HepG2 (cell line): Measurements from ENCODE around the gene SIGMAR1. TPM values are rescaled to one million over a fixed set of nuclear protein-coding genes. Genes with fewer than 3 reads are reported as not detected.

Source experiments
- BRD4 ChIP-seq: sonication (generic); formaldehyde crosslinking; IDR thresholded peaks from 2 replicates; pipeline ENCODE4 v1.4.0; 2020; ENCODE audit warnings: missing genetic modification reagents
- KLF13 ChIP-seq: sonication (generic); formaldehyde crosslinking; IDR thresholded peaks from 2 replicates; pipeline ENCODE4 v1.4.0; 2020; ENCODE audit warnings: mild to moderate bottlenecking, missing genetic modification reagents
- MED1 ChIP-seq: sonication (generic); formaldehyde crosslinking; IDR thresholded peaks from 2 replicates; pipeline ENCODE4 v1.4.0; 2020; ENCODE audit warnings: missing genetic modification reagents
- NFE2L2 ChIP-seq: fragments of 150-350 bp; IDR thresholded peaks from 2 replicates; pipeline ENCODE4 v1.6.1; 2014; ENCODE audit warnings: low read length
- YY1 ChIP-seq: IDR thresholded peaks from 2 replicates; pipeline ENCODE4 v1.6.1; 2011; ENCODE audit warnings: low read length, low read depth, moderate library complexity, mild to moderate bottlenecking; ENCODE audit not compliant: insufficient read depth, insufficient replicate concordance
- ZNF282 ChIP-seq: fragments of 450-650 bp; IDR thresholded peaks from 2 replicates; pipeline ENCODE4 v1.6.1; 2018; ENCODE audit not compliant: partially characterized antibody
- ZNF430 ChIP-seq: sonication (generic); formaldehyde crosslinking; IDR thresholded peaks from 2 replicates; pipeline ENCODE4 v1.9.0; 2021; ENCODE audit warnings: mild to moderate bottlenecking, missing genetic modification reagents
- ZNF883 ChIP-seq: sonication (generic); formaldehyde crosslinking; IDR thresholded peaks from 2 replicates; pipeline ENCODE4 v1.5.1; 2020; ENCODE audit warnings: mild to moderate bottlenecking, missing genetic modification reagents; ENCODE audit errors: not compliant biosample characterization
- polyA plus RNA-seq, 8 experiments: library from polyadenylated mRNA; depleted of rRNA in 3 of 8; stranded (reverse) in 7 of 8; unstranded in 1 of 8; fragments of >200 nt; fragmentation: Illumina TruSeq in 4 of 8; extraction: Trizol in 4 of 8; gene quantifications; 2 replicates each; pipeline versions ENCODE4 v1.2.1 to v1.2.3, GENCODE V29; 2011 to 2016; ENCODE audit warnings: low read depth in 4 of 8, missing spikeins in 1 of 8, mixed read lengths in 1 of 8; ENCODE audit not compliant: insufficient read depth in 1 of 8
- total RNA-seq, 5 experiments: library from RNA; depleted of rRNA; stranded (reverse); fragments of >200 nt; fragmentation: Illumina TruSeq; extraction: Trizol; gene quantifications; 2 replicates each; pipeline ENCODE4 v1.2.3, GENCODE V29; 2016; ENCODE audit warnings: low read depth in 1 of 5
- TF ChIP-seq, protein P1 (sequence below): sonication (generic); formaldehyde crosslinking; IDR thresholded peaks from 2 replicates; pipeline ENCODE4 v1.4.0; 2020; ENCODE audit warnings: mild to moderate bottlenecking, missing genetic modification reagents
- TF ChIP-seq, protein P2 (sequence below): IDR thresholded peaks from 2 replicates; pipeline ENCODE4 v1.6.1; 2016; ENCODE audit warnings: missing compliant biosample characterization, missing genetic modification reagents, borderline replicate concordance
- TF ChIP-seq, protein P3 (sequence below): sonication (generic); formaldehyde crosslinking; IDR thresholded peaks from 2 replicates; pipeline ENCODE4 v1.4.0; 2020; ENCODE audit warnings: missing genetic modification reagents, low read depth, mild to moderate bottlenecking, borderline replicate concordance
- TF ChIP-seq, protein P4 (sequence below): sonication (generic); formaldehyde crosslinking; IDR thresholded peaks from 2 replicates; pipeline ENCODE4 v1.5.1; 2020; ENCODE audit warnings: mild to moderate bottlenecking, missing genetic modification reagents
- TF ChIP-seq, protein P5 (sequence below): fragments of 450-650 bp; IDR thresholded peaks from 2 replicates; pipeline ENCODE4 v1.6.1; 2017

The SIGMAR1 gene
- total and polyA plus RNA-seq, 2 of the 13 experiments (the other 11 are each of a cell fraction or from before 2014, with no cell fraction given), result 38.9 to 60.8 TPM

DNA sequence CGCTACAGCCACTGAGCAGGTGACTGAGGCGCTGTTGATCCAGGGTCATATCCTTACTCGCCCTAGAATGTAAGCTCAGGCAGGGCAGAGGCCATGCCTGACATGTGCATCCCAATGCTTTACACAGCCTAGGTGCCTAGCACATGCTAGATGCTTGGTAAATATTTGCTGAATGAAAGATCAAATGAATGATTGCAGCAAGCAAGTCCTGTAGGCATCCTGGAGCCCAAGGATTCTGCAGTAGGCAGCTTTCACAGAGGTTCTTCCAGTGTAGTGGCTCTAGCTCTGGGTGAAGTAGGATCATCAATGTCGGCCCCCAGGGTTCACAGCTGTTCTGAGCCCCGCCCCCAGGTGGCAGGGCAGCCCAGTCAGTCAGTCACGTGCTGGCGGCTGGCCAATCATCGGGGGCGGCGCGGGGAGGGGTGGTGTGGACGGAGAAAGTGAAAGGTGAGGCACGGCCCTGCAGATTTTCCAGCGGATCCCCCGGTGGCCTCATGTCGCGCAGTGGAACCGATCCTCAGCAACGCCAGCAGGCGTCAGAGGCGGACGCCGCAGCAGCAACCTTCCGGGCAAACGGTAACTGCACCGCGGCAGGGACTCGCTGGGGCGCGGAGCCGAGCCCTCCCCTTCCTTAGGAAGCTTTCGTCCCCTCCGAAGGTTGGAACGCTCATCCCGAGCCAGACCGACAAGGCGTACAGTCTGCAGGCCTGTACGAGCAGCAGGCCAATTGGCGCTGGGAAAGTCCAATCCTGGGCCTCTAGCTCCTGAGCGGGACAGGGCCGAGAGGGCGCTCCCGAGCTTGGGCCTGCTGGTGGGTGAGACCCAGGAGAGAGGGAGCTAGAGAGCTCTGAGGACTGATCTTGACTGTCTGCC is 8.9 kb upstream of the SIGMAR1 start, which contains the start of gene GALT (continued):
- TF ChIP-seq YY1 (peak; percentile 64), ZNF883 (CRISPR knock-in tag) (no peak), ZNF430 (CRISPR knock-in tag) (peak; percentile 33; the same call in 1 of the 2 replicates), NFE2L2 (no peak), ZNF282 (no peak), MED1 (peak; percentile 16), KLF13 (CRISPR knock-in tag) (no peak; the same call in 1 of the 2 replicates), BRD4 (CRISPR knock-in tag) (0 out of 2 replicates have a peak, but pooled peaks have one; percentile 44)
- TF ChIP-seq, protein P1, sequence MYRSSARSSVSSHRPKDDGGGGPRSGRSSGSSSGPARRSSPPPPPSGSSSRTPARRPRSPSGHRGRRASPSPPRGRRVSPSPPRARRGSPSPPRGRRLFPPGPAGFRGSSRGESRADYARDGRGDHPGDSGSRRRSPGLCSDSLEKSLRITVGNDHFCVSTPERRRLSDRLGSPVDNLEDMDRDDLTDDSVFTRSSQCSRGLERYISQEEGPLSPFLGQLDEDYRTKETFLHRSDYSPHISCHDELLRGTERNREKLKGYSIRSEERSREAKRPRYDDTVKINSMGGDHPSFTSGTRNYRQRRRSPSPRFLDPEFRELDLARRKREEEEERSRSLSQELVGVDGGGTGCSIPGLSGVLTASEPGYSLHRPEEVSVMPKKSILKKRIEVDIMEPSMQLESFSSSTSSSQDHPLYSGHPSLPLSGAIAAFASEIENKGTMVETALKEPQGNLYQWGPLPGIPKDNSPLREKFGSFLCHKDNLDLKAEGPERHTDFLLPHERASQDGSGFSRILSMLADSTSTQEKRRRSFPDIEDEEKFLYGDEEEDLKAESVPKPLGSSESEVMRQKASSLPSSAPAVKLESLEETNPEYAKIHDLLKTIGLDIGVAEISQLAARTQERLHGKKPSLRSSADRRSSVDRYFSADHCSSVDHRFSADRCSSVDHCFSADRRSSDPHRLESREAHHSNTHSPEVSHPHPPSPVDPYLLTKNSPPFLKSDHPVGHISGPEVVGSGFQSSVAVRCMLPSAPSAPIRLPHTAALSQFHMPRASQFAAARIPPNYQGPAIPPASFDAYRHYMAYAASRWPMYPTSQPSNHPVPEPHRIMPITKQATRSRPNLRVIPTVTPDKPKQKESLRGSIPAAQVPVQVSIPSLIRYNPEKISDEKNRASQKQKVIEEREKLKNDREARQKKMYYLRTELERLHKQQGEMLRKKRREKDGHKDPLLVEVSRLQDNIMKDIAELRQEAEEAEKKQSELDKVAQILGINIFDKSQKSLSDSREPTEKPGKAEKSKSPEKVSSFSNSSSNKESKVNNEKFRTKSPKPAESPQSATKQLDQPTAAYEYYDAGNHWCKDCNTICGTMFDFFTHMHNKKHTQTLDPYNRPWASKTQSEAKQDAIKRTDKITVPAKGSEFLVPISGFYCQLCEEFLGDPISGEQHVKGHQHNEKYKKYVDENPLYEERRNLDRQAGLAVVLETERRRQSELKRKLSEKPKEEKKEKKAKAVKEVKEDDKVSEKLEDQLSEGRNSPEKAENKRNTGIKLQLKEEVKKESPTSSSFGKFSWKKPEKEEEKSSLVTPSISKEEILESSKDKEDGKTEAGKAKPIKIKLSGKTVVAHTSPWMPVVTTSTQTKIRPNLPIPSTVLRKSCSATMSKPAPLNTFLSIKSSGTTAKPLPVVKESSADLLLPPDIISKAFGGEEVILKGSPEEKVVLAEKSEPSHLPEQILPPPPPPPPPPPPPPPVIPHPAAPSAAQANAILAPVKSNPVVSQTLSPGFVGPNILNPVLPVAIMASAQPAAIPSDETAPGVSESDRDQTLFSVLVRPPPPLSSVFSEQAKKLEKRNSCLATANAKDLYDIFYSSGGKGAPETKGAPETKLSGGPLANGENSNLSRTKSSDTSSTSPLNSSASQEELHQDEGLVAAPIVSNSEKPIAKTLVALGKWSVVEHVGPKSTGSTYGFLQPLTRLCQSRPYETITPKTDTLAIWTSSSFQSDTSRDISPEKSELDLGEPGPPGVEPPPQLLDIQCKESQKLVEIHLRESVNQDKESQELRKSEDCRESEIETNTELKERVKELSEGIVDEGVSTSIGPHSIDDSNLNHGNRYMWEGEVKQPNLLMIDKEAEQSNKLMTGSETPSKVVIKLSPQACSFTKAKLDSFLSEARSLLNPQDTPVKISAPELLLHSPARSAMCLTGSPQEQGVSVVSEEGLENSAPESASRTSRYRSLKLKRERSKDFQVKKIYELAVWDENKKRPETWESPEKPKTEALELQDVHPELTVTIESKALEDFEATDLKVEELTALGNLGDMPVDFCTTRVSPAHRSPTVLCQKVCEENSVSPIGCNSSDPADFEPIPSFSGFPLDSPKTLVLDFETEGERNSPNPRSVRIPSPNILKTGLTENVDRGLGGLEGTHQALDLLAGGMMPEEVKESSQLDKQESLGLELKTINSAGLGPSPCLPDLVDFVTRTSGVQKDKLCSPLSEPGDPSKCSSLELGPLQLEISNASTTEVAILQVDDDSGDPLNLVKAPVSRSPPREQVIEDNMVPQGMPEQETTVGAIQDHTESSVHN (CRISPR knock-in tag), result peak; percentile 53; the same call in 1 of the 2 replicates
- TF ChIP-seq, protein P2, sequence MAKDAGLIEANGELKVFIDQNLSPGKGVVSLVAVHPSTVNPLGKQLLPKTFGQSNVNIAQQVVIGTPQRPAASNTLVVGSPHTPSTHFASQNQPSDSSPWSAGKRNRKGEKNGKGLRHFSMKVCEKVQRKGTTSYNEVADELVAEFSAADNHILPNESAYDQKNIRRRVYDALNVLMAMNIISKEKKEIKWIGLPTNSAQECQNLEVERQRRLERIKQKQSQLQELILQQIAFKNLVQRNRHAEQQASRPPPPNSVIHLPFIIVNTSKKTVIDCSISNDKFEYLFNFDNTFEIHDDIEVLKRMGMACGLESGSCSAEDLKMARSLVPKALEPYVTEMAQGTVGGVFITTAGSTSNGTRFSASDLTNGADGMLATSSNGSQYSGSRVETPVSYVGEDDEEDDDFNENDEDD, result peak; percentile 40; the same call in 1 of the 2 replicates
- TF ChIP-seq, protein P3, sequence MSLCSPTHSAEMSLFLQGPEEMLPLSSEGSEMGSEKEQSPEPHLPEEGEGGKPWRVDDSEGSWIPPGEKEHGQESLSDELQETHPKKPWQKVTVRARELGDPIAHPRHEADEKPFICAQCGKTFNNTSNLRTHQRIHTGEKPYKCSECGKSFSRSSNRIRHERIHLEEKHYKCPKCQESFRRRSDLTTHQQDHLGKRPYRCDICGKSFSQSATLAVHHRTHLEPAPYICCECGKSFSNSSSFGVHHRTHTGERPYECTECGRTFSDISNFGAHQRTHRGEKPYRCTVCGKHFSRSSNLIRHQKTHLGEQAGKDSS (CRISPR knock-in tag), result peak; percentile 55; the same call in 1 of the 2 replicates
- TF ChIP-seq, protein P4, sequence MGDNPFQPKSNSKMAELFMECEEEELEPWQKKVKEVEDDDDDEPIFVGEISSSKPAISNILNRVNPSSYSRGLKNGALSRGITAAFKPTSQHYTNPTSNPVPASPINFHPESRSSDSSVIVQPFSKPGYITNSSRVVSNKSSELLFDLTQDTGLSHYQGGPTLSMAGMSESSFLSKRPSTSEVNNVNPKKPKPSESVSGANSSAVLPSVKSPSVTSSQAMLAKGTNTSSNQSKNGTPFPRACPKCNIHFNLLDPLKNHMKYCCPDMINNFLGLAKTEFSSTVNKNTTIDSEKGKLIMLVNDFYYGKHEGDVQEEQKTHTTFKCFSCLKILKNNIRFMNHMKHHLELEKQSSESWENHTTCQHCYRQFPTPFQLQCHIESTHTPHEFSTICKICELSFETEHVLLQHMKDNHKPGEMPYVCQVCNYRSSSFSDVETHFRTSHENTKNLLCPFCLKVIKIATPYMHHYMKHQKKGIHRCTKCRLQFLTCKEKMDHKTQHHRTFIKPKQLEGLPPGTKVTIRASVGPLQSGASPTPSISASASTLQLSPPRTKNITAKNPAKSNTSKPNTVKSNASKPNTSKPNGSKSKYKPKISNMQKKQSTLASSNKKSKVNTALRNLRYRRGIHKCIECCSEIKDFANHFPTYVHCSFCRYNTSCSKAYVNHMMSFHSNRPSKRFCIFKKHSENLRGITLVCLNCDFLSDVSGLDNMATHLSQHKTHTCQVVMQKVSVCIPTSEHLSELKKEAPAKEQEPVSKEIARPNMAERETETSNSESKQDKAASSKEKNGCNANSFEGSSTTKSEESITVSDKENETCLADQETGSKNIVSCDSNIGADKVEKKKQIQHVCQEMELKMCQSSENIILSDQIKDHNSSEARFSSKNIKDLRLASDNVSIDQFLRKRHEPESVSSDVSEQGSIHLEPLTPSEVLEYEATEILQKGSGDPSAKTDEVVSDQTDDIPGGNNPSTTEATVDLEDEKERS, result peak; percentile 77
- TF ChIP-seq, protein P5, sequence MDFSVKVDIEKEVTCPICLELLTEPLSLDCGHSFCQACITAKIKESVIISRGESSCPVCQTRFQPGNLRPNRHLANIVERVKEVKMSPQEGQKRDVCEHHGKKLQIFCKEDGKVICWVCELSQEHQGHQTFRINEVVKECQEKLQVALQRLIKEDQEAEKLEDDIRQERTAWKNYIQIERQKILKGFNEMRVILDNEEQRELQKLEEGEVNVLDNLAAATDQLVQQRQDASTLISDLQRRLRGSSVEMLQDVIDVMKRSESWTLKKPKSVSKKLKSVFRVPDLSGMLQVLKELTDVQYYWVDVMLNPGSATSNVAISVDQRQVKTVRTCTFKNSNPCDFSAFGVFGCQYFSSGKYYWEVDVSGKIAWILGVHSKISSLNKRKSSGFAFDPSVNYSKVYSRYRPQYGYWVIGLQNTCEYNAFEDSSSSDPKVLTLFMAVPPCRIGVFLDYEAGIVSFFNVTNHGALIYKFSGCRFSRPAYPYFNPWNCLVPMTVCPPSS, result no peak
